K562 (cell line): Measurements from ENCODE around the gene KNSTRN. TPM values are rescaled to one million over a fixed set of nuclear protein-coding genes. Genes with fewer than 3 reads are reported as not detected.

Source experiments
- ATAC-seq: fragments of 200-7000 bp; cut with Tn5 transposase; 3 replicates; pipeline ENCODE4 v1.9.1; 2020; ENCODE audit warnings: moderate library complexity
- BruUV-seq: library from RNA; stranded (reverse); fragments of 400-500 nt; replicated peaks from 2 replicates; lab custom pipeline; 2021; lab: Mats Ljungman, UMichigan
- CTCF ChIA-PET: fragments of 300-600 bp; formaldehyde crosslinking; extraction: SDS; loops from one replicate; lab custom pipeline; 2021; ENCODE audit warnings: low intra/inter-chr PET ratio; lab: Yijun Ruan, JAX
- POLR2A ChIA-PET: fragments of 300-600, 350-650 bp; sonication (Branson Sonifier 250); formaldehyde crosslinking; extraction: SDS; loops from one replicate; lab custom pipeline; 2021; ENCODE audit warnings: antibody characterized with exemption, inconsistent platforms; lab: Yijun Ruan, JAX
- DNase-seq, 4 experiments: peaks; one replicate each; pipeline versions ENCODE4 v3.0.0 to v3.0.0-alpha.2; 2011 to 2018; ENCODE audit warnings: low spot score in 3 of 4, mixed read lengths in 3 of 4; ENCODE audit errors: extremely low read depth in 1 of 4
- FAIRE-seq: peaks from 2 replicates; lab custom pipeline; 2011; peaks lifted over from hg19 to GRCh38; lab: Jason Lieb, UNC
- H2AFZ ChIP-seq: 2 replicates; pipeline ENCODE4 v1.6.0; 2011; ENCODE audit warnings: low read depth, low read length, control low read depth, inconsistent platforms
- H3K27ac ChIP-seq: fragments of 200-600 bp; 3 replicates; pipeline ENCODE4 v1.8.0; 2011; ENCODE audit warnings: low read depth, mild to moderate bottlenecking, control low read depth, inconsistent platforms, low read length, moderate library complexity, mixed read lengths; ENCODE audit errors: extremely low read depth
- H3K27me3 ChIP-seq, 2 experiments: fragments of 300-600 bp in 1 of 2; 2 replicates in 1 of 2; 3 replicates in 1 of 2; pipeline versions ENCODE4 v1.6.0 to v1.8.0; 2011; ENCODE audit warnings: inconsistent platforms in 2 of 2, low read length in 2 of 2, mild to moderate bottlenecking in 1 of 2, mixed read lengths in 1 of 2, moderate library complexity in 1 of 2; ENCODE audit not compliant: control insufficient read depth in 2 of 2, insufficient read depth in 2 of 2
- H3K36me3 ChIP-seq: fragments of 300-600 bp; 3 replicates; pipeline ENCODE4 v1.8.0; 2011; ENCODE audit warnings: mild to moderate bottlenecking, low read length, inconsistent platforms; ENCODE audit not compliant: control insufficient read depth, insufficient read depth
- H3K4me1 ChIP-seq, 2 experiments: fragments of 200-600 bp in 1 of 2; replicated peaks in 1 of 2; 2 replicates in 1 of 2; 3 replicates in 1 of 2; pipeline versions ENCODE4 v1.5.1 to v1.8.0; 2011; ENCODE audit warnings: inconsistent platforms in 2 of 2, low read length in 2 of 2, mild to moderate bottlenecking in 1 of 2, mixed read lengths in 1 of 2, moderate library complexity in 1 of 2; ENCODE audit not compliant: control insufficient read depth in 2 of 2, insufficient read depth in 2 of 2
- H3K4me2 ChIP-seq: 2 replicates; pipeline ENCODE4 v1.6.1; 2011; ENCODE audit warnings: low read length, control low read depth, inconsistent platforms, mixed read lengths; ENCODE audit not compliant: insufficient read depth
- H3K4me3 ChIP-seq: fragments of 200-600 bp; sonication (generic), shearing (Covaris generic); 2 replicates; pipeline ENCODE4 v1.5.1; 2016; ENCODE audit warnings: control low read depth, inconsistent platforms
- H3K79me2 ChIP-seq: fragments of 200-600 bp; 3 replicates; pipeline ENCODE4 v1.8.0; 2011; ENCODE audit warnings: low read length, inconsistent platforms; ENCODE audit not compliant: control insufficient read depth, insufficient read depth
- H3K9ac ChIP-seq, 2 experiments: 2 replicates each; pipeline versions ENCODE4 v1.6.0 to v1.6.1; 2011; ENCODE audit warnings: low read depth in 2 of 2, low read length in 2 of 2, control low read depth in 1 of 2, inconsistent platforms in 1 of 2, mild to moderate bottlenecking in 1 of 2, mixed read lengths in 1 of 2; ENCODE audit not compliant: insufficient read depth in 1 of 2
- H3K9me1 ChIP-seq: one replicate; pipeline ENCODE4 v1.6.0; 2011; ENCODE audit warnings: inconsistent platforms, mild to moderate bottlenecking, low read length, moderate library complexity; ENCODE audit not compliant: control insufficient read depth, insufficient read depth
- H3K9me3 ChIP-seq: replicated peaks from 2 replicates; pipeline ENCODE4 v1.5.1; 2011; ENCODE audit warnings: low read depth, low read length, inconsistent platforms; ENCODE audit not compliant: control insufficient read depth, insufficient read depth
- H4K20me1 ChIP-seq: replicated peaks from 2 replicates; pipeline ENCODE4 v1.6.1; 2011; ENCODE audit warnings: low read length, inconsistent platforms, mixed read lengths; ENCODE audit not compliant: control insufficient read depth, insufficient read depth
- BRF1 ChIP-seq: IDR thresholded peaks from 3 replicates; pipeline ENCODE4 v1.6.1; 2011; ENCODE audit warnings: borderline replicate concordance, mild to moderate bottlenecking; ENCODE audit not compliant: insufficient read length; ENCODE audit errors: extremely low read depth
- GATAD2B ChIP-seq: fragments of 450-650 bp; IDR thresholded peaks from 2 replicates; pipeline ENCODE4 v1.6.1; 2017; ENCODE audit warnings: mild to moderate bottlenecking, borderline replicate concordance
- L3MBTL2 ChIP-seq: fragments of 450-650 bp; IDR thresholded peaks from 2 replicates; pipeline ENCODE4 v1.6.1; 2016; ENCODE audit warnings: mild to moderate bottlenecking, moderate library complexity
- MAZ ChIP-seq, 2 experiments: fragments of 450-650 bp in 1 of 2; sonication (generic) in 1 of 2; formaldehyde crosslinking; IDR thresholded peaks in 1 of 2; conservative IDR thresholded peaks in 1 of 2; 2 replicates each; pipeline versions ENCODE4 v1.4.0 to v1.5.0; 2020; ENCODE audit warnings: mild to moderate bottlenecking in 1 of 2, missing genetic modification reagents in 1 of 2
- POLR2A ChIP-seq: fragments of 450-650 bp; conservative IDR thresholded peaks from 2 replicates; pipeline ENCODE4 v1.6.1; 2016
- UBTF ChIP-seq, 2 experiments: IDR thresholded peaks; 2 replicates each; pipeline ENCODE4 v1.6.1; 2012; ENCODE audit warnings: improper control_type of control experiment in 2 of 2, low read depth in 2 of 2, low read length in 2 of 2, borderline replicate concordance in 1 of 2
- ZC3H11A ChIP-seq: IDR thresholded peaks from 2 replicates; pipeline ENCODE4 v1.6.1; 2012; ENCODE audit warnings: low read depth, low read length, improper control_type of control experiment
- ZFX ChIP-seq: sonication (generic); formaldehyde crosslinking; IDR thresholded peaks from 2 replicates; pipeline ENCODE4 v1.8.0; 2022; ENCODE audit warnings: mild to moderate bottlenecking, missing genetic modification reagents, moderate library complexity
- ZNF124 ChIP-seq: sonication (generic); formaldehyde crosslinking; IDR thresholded peaks from 2 replicates; pipeline ENCODE4 v1.8.1; 2022; ENCODE audit warnings: missing genetic modification reagents
- ZNF408 ChIP-seq: fragments of 250-450 bp; sonication (Bioruptor Pico); IDR thresholded peaks from 2 replicates; pipeline ENCODE4 v1.4.0; 2020; ENCODE audit warnings: low read depth, mild to moderate bottlenecking, moderate library complexity
- ZNF592 ChIP-seq: fragments of 450-650 bp; IDR thresholded peaks from 2 replicates; pipeline ENCODE4 v1.6.1; 2017; ENCODE audit warnings: antibody characterized with exemption, mild to moderate bottlenecking
- WGBS: fragments of 100-300 bp; shearing (Covaris generic); methylation state at CpG from one replicate; pipeline ENCODE4 v1.1.6; 2016; ENCODE audit warnings: low coverage, mixed read lengths; ENCODE audit not compliant: insufficient coverage; ENCODE audit errors: missing lambda C conversion rate; 5-methylcytosine and 5-hydroxymethylcytosine counted together
- in situ Hi-C: fragments of 300-500 bp; cut with MboI; formaldehyde crosslinking; loops from 4 replicates; pipeline ENCODE4 v1.15.0; 2018; ENCODE audit warnings: inconsistent platforms, mixed read lengths
- intact Hi-C: fragments of 100-400 bp; cut with micrococcal nuclease; formaldehyde crosslinking; loops from 2 replicates; pipeline ENCODE4 v1.14.2; 2022
- polyA plus RNA-seq, 8 experiments: library from polyadenylated mRNA; depleted of rRNA in 4 of 8; stranded (reverse) in 5 of 8; unstranded in 3 of 8; fragments of >200 nt; fragmentation: Nextera tagmentation in 2 of 8; fragmentation: Illumina TruSeq in 1 of 8; extraction: Ambion mirVana in 2 of 8; extraction: Trizol in 1 of 8; gene quantifications; 2 replicates each; pipeline versions ENCODE4 v1.2.1 to v1.2.3, GENCODE V29; 2011 to 2014; ENCODE audit warnings: inconsistent platforms in 1 of 8, missing spikeins in 1 of 8
- total RNA-seq, 7 experiments: library from RNA; depleted of rRNA in 6 of 7; stranded (reverse); fragments of >200 nt in 6 of 7; fragmentation: Illumina TruSeq in 2 of 7; extraction: Trizol in 2 of 7; gene quantifications; 2 replicates each; pipeline versions ENCODE4 v1.2.1 to v1.2.3, GENCODE V29; 2011 to 2021; ENCODE audit warnings: low replicate concordance in 1 of 7

KNSTRN gene
- total and polyA plus RNA-seq, 9 of the 15 experiments (the other 6 are each of a cell fraction or from before 2014, with no cell fraction given): 48.7 to 88.2 (median 66.3) TPM

GRCh38 chr15:40340740-40341400, 41.7 kb upstream of the KNSTRN start, which contains the start of gene CCDC9B:
Gene CCDC9B, minus strand, starts transcription at chr15:40340939. Its CDS starts 120 bp downstream, at chr15:40340819.
- peaks cover 7 to 46% of the 10 kb centered on the region in 2 experiments for H3K4me1 ChIP-seq
- no peak within 1 kb of the TSS; the same call in 1 of the 2 replicates for H3K4me2 ChIP-seq
- POLR2A ChIA-PET: interaction anchor here (0.6 to 4.8 kb wide), 5 partner anchors 9 to 129 kb away, joined by 3 to 30 read pairs (median 3); partner anchors contain the start of gene INAFM2
- no TSS peak for BruUV-seq
- ATAC-seq (peak; percentile 64), DNase-seq (peak; percentile 61 to 73 (median 67)), FAIRE-seq (peak; percentile 44)
- H3K27ac ChIP-seq: no peak within 1 kb of the TSS
- no peaks in the 10 kb centered on the region for H3K9me3 ChIP-seq
- no peaks in the 10 kb centered on the region for H3K9me1 ChIP-seq
- no peaks in the 10 kb centered on the region for H3K79me2 ChIP-seq
- CTCF ChIA-PET: interaction anchor here (0.6 to 0.7 kb wide), 2 partner anchors 62 to 660 kb away, joined by 3 to 4 read pairs; no protein-coding TSS in a partner anchor
- H3K36me3 ChIP-seq: no peaks in the 10 kb centered on the region
- in situ Hi-C loops: loop anchor here (10.0 kb wide), 1 partner anchor 544 kb away; no protein-coding TSS in a partner anchor
- H3K9ac ChIP-seq: peak within 1 kb of the TSS in 1 of 2 experiments; percentile 90; a peak in 3 of 4 replicates
- intact Hi-C loops: no loop called here
- 16% methylated on average over 17 of the region's 17 CpGs for WGBS
- peaks cover 6% of the 10 kb centered on the region; the same call in 1 of the 2 replicates for H4K20me1 ChIP-seq
- H3K27me3 ChIP-seq: no peaks in the 10 kb centered on the region
- no peak within 1 kb of the TSS for H3K4me3 ChIP-seq
- peak within 1 kb of the TSS; percentile 40 for H2AFZ ChIP-seq
- TF ChIP-seq ZFX (CRISPR knock-in tag) (peak; percentile 66), UBTF (IDR thresholded peaks at IDR 0.05; ENCODE audit: borderline replicate concordance in 1 of 2, low read depth in 2 of 2, low read length in 2 of 2) (peak in 1 of 2 experiments; percentile 42; a peak in 1 of 4 replicates), ZNF592 (no peak), GATAD2B (no peak), ZNF124 (no peak), ZNF408 (CRISPR knock-in tag) (no peak), BRF1 (no peak), MAZ (CRISPR knock-in tag; conservative IDR thresholded peaks at IDR 0.05 in 1 of 2, IDR thresholded peaks at IDR 0.05 in 1 of 2) (0 out of 4 replicates have a peak, but pooled peaks of 1 of the 2 experiments have one; percentile 23), ZC3H11A (no peak), POLR2A (no peak), L3MBTL2 (peak; percentile 69)
